ENCODE data around the gene PDZD8. TPM values are rescaled to one million over a fixed set of nuclear protein-coding genes. Genes with fewer than 3 reads are reported as not detected.
A peak's percentile ranks its signal among the peaks of the same experiment; 100 is the strongest.

PDZD8 gene
- total and polyA plus RNA-seq, 12 donors = 1.7 to 45.7 (median 25.0) TPM

DNA sequence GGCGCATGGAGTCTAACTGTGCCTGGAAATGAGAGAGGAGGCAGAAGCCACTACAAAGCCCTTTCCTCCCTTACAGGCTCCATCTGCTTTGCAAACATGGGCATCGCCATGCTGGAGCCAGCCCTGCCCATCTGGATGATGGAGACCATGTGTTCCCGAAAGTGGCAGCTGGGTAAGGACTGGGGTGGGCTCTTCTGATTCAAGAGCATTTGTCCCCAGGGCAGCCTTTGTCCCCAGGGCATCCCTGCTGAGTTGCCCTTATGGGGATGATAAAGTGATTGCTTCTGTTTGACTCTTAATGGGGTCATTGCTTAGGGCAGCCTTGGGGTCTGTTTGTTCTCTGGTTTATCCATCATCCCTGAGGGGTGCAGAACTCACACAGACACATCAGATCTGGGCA lies 117.5 kb downstream of the PDZD8 start:
- WGBS, 4 donors = 65 to 88% (median 77%) methylated on average over 3 of the region's 3 CpGs
- peaks cover 2% of the 10 kb centered on the region for H3K27me3 ChIP-seq
- peak in 1 of 7 donors; percentile 46 for DNase-seq

DNA sequence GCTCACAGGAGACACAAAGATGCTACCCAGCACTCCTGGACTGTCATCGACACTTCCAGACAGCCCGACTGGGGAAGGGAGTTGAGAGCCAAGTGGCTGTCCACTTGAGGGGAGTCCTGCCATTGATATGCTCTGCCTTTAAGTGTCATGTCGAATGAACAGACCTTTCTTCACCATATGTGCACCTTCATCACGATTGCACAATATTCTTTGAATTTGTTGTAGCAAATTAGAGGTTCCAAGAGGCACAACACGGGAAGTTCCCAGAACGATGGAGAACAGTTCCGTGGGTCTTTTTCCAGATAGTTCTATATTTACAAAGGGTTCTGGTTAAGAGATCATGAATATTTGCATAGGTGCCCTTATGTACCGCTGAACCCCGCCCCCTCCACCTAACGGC lies 118.3 kb downstream of the PDZD8 start:
- no peaks in the 10 kb centered on the region for H3K27me3 ChIP-seq
- no peak overlapping the region for H3K4me3 ChIP-seq
- H3K27ac ChIP-seq = no peak overlapping the region
- DNase-seq = no peak
- H3K4me1 ChIP-seq (replicated peaks in 1 of 2) = no peaks in the 10 kb centered on the region
- WGBS, 4 donors = 75 to 93% (median 82%) methylated on average over 10 of the region's 10 CpGs
- no peaks in the 10 kb centered on the region for H3K9me3 ChIP-seq (replicated peaks in 1 of 3)
- TF ChIP-seq POLR2A (IDR thresholded peaks at IDR 0.05) = no peak
- TF ChIP-seq, protein P1, sequence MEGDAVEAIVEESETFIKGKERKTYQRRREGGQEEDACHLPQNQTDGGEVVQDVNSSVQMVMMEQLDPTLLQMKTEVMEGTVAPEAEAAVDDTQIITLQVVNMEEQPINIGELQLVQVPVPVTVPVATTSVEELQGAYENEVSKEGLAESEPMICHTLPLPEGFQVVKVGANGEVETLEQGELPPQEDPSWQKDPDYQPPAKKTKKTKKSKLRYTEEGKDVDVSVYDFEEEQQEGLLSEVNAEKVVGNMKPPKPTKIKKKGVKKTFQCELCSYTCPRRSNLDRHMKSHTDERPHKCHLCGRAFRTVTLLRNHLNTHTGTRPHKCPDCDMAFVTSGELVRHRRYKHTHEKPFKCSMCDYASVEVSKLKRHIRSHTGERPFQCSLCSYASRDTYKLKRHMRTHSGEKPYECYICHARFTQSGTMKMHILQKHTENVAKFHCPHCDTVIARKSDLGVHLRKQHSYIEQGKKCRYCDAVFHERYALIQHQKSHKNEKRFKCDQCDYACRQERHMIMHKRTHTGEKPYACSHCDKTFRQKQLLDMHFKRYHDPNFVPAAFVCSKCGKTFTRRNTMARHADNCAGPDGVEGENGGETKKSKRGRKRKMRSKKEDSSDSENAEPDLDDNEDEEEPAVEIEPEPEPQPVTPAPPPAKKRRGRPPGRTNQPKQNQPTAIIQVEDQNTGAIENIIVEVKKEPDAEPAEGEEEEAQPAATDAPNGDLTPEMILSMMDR (IDR thresholded peaks at IDR 0.05) = no peak
- no peaks in the 10 kb centered on the region for H3K36me3 ChIP-seq (replicated peaks in 1 of 2)
- intact Hi-C loops (cut with DNase I) = no loop called here

More for the DNA sequence above, 117.5 kb downstream of the PDZD8 start:
- intact Hi-C loops (cut with DNase I) = no loop called here
- TF ChIP-seq, protein P1 (IDR thresholded peaks at IDR 0.05) = no peak
- TF ChIP-seq POLR2A (IDR thresholded peaks at IDR 0.05) = no peak
- H3K36me3 ChIP-seq (replicated peaks in 1 of 2) = no peaks in the 10 kb centered on the region
- H3K27ac ChIP-seq = no peak overlapping the region
- no peak overlapping the region for H3K4me3 ChIP-seq
- no peaks in the 10 kb centered on the region for H3K4me1 ChIP-seq (replicated peaks in 1 of 2)
- no peaks in the 10 kb centered on the region for H3K9me3 ChIP-seq (replicated peaks in 1 of 3)

DNA sequence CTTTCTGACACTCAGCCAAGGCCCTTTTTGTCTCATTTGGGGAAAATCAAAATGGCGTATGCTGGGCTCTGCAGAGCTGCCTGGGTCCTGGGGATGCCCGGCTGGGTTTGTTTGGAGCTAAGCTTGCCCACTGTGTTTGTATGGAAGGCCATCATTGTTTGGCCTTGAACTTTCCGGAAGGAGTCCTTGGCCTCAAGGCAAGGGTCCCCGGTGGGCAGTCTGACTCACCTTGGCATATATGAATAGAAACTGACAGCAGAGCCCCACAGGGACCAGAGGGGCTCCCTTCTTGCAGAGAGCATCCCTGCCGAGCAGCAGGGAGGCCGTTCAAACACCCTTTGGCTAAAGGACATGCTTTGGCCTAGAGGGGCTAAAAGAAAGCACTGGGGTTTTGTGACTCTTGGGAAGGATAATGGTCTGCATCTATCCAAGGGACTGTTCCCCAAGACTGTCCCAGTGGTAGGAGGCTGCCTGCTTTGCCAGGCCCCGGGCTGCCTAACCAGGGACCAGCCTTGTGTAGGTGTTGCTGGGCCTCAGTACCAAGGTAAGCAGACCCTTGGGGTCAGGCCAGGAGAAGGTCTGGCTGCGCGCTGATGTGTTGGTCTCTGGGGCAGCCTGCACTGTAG lies 119.3 kb downstream of the PDZD8 start:
- H3K27ac ChIP-seq = no peak overlapping the region
- H3K27me3 ChIP-seq = no peaks in the 10 kb centered on the region
- 76 to 84% (median 82%) methylated on average over 6 to 9 of the region's 9 CpGs for WGBS, 4 donors
- no peaks in the 10 kb centered on the region for H3K4me1 ChIP-seq (replicated peaks in 1 of 2)
- DNase-seq = peak in 1 of 7 donors; percentile 42
- TF ChIP-seq, protein P1 (IDR thresholded peaks at IDR 0.05) = no peak
- no peak for TF ChIP-seq POLR2A (IDR thresholded peaks at IDR 0.05)
- intact Hi-C loops (cut with DNase I) = no loop called here
- H3K36me3 ChIP-seq (replicated peaks in 1 of 2) = no peaks in the 10 kb centered on the region
- no peaks in the 10 kb centered on the region for H3K9me3 ChIP-seq (replicated peaks in 1 of 3)
- no peak overlapping the region for H3K4me3 ChIP-seq

DNA sequence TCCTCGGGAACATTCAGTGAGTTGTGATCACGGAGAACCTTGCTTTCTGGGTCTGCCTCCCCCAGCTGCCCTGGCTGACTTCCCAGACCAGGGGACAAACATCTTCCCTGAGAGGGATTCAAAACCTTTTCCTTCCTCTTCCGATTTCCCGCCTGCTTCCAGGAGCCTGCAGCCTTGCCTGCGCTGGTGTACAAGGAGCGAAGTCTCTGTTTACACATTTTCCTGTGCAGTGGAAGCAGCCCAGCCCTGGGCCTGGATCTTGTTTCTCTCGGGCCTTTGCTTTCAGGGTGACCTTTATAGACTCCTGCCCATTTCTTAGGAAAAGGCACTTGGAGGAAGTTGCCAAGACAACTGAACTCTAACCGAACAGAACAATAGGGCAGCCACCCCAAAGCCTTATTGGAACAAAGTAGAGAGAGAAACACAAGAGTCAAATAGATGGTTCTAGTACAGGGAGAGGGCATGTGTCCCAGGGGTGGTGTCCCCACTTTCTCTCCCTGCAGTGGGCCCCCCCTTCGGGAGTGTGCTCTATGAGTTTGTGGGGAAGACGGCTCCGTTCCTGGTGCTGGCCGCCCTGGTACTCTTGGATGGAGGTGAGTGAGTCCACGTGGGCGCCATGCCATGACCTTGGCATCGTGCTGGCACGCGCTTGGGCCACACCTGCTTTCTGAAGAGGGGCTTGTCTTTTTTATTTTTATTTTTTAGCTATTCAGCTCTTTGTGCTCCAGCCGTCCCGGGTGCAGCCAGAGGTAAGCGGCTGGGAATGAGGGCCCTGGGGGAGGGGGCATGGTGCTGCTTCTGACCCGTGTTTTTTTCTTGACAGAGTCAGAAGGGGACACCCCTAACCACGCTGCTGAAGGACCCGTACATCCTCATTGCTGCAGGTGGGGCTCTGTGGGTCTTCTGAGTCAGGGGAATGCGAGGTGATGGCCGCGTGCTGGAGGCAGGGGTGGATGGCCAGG lies 120.2 kb downstream of the PDZD8 start:
- Histone ChIP-seq H3K36me3 (replicated peaks in 1 of 2) (no peaks in the 10 kb centered on the region), H3K9me3 (replicated peaks in 1 of 3) (no peaks in the 10 kb centered on the region), H3K4me1 (replicated peaks in 1 of 2) (no peaks in the 10 kb centered on the region), H3K4me3 (no peak overlapping the region), H3K27me3 (peaks cover 2% of the 10 kb centered on the region), H3K27ac (no peak overlapping the region)
- intact Hi-C loops (cut with DNase I) = no loop called here
- 79 to 82% (median 81%) methylated on average over 24 to 26 of the region's 26 CpGs for WGBS, 4 donors
- no peak for DNase-seq
- TF ChIP-seq, protein P1 (IDR thresholded peaks at IDR 0.05) = no peak
- TF ChIP-seq POLR2A (IDR thresholded peaks at IDR 0.05) = no peak

Measured in adrenal gland (tissue), 12 donors.